ENCODE measurements around the gene GDPD4. TPM values are rescaled to one million over a fixed set of nuclear protein-coding genes. Genes with fewer than 3 reads are reported as not detected.

GDPD4 gene
- total RNA-seq, 4 donors from 2014 or later = not detected

- TF ChIP-seq CTCF (IDR thresholded peaks at IDR 0.05; ENCODE audit: low read depth) = no peak
Observed at GRCh38 chr11:77299528-77299993, 1.9 kb downstream of the GDPD4 start.

- no peak for TF ChIP-seq CTCF (IDR thresholded peaks at IDR 0.05; ENCODE audit: low read depth)
Observed at GRCh38 chr11:77294040-77294439, 7.4 kb downstream of the GDPD4 start.

GRCh38 chr11:77289737-77290136 lies 11.7 kb downstream of the GDPD4 start:
- no peak for TF ChIP-seq CTCF (IDR thresholded peaks at IDR 0.05; ENCODE audit: low read depth)

- no peak for TF ChIP-seq CTCF (IDR thresholded peaks at IDR 0.05; ENCODE audit: low read depth)
Observed at GRCh38 chr11:77287615-77288273, 13.7 kb downstream of the GDPD4 start.

GRCh38 chr11:77287136-77287535 lies 14.3 kb downstream of the GDPD4 start:
- no peak for TF ChIP-seq CTCF (IDR thresholded peaks at IDR 0.05; ENCODE audit: low read depth)

- TF ChIP-seq CTCF (IDR thresholded peaks at IDR 0.05; ENCODE audit: low read depth) = no peak
Observed at GRCh38 chr11:77284476-77285468, 16.7 kb downstream of the GDPD4 start.

GRCh38 chr11:77283101-77283500 lies 18.4 kb downstream of the GDPD4 start:
- no peak for TF ChIP-seq CTCF (IDR thresholded peaks at IDR 0.05; ENCODE audit: low read depth)
